IMR-90 (cell line): ENCODE results near the gene ATXN1. TPM values are rescaled to one million over a fixed set of nuclear protein-coding genes. Genes with fewer than 3 reads are reported as not detected.

Experiments
- ATAC-seq: fragments of 200-7000 bp; cut with Tn5 transposase; 2 replicates; pipeline ENCODE4 v1.9.1; 2020; ENCODE audit warnings: low read depth, mild to moderate bottlenecking, moderate library complexity
- BruUV-seq: library from RNA; stranded (reverse); fragments of 400-500 nt; replicated peaks from 2 replicates; lab custom pipeline; 2021; lab: Mats Ljungman, UMichigan
- CTCF ChIA-PET: fragments of 300-600 bp; formaldehyde crosslinking; extraction: SDS; loops from one replicate; lab custom pipeline; 2021; ENCODE audit warnings: antibody characterized with exemption; lab: Yijun Ruan, JAX
- POLR2A ChIA-PET: fragments of 300-600 bp; sonication (Branson Sonifier 250); formaldehyde crosslinking; loops from one replicate; lab custom pipeline; 2022; ENCODE audit warnings: antibody characterized with exemption; ENCODE audit not compliant: unreplicated experiment; lab: Charles Lee
- DNase-seq: peaks from one replicate; pipeline ENCODE4 v3.0.0; 2013
- H2AFZ ChIP-seq: replicated peaks from 2 replicates; pipeline ENCODE3; 2013; ENCODE audit warnings: low read length, mild to moderate bottlenecking; ENCODE audit not compliant: poor library complexity
- H2AK5ac ChIP-seq: 2 replicates; pipeline ENCODE4 v1.6.1; 2013; ENCODE audit warnings: low read depth, low read length, inconsistent platforms
- H2AK9ac ChIP-seq: replicated peaks from 2 replicates; pipeline ENCODE3; 2013; ENCODE audit warnings: mild to moderate bottlenecking, low read depth, low read length, moderate library complexity; ENCODE audit not compliant: poor library complexity
- H2BK120ac ChIP-seq: 2 replicates; pipeline ENCODE4 v1.6.1; 2013; ENCODE audit warnings: low read depth, low read length, inconsistent platforms
- H2BK15ac ChIP-seq: 3 replicates; pipeline ENCODE4 v1.6.1; 2013; ENCODE audit warnings: low read depth, low read length, inconsistent platforms
- H2BK20ac ChIP-seq: 2 replicates; pipeline ENCODE4 v1.6.1; 2013; ENCODE audit warnings: low read depth, mild to moderate bottlenecking, inconsistent platforms, low read length, moderate library complexity
- H2BK5ac ChIP-seq: 2 replicates; pipeline ENCODE4 v1.6.1; 2013; ENCODE audit warnings: mild to moderate bottlenecking, low read depth, low read length, inconsistent platforms; ENCODE audit not compliant: poor library complexity, severe bottlenecking
- H3K14ac ChIP-seq: replicated peaks from 2 replicates; pipeline ENCODE4 v1.6.1; 2013; ENCODE audit warnings: low read depth, low read length, inconsistent platforms
- H3K18ac ChIP-seq: 2 replicates; pipeline ENCODE4 v1.6.1; 2013; ENCODE audit warnings: low read depth, low read length, control low read depth
- H3K23ac ChIP-seq: 2 replicates; pipeline ENCODE4 v1.6.1; 2013; ENCODE audit warnings: low read depth, low read length, inconsistent platforms
- H3K27ac ChIP-seq: 2 replicates; pipeline ENCODE4 v1.5.1; 2013; ENCODE audit warnings: mild to moderate bottlenecking, control low read depth, low read length; ENCODE audit not compliant: insufficient read depth
- H3K27me3 ChIP-seq: 2 replicates; pipeline ENCODE4 v1.6.1; 2013; ENCODE audit warnings: low read length; ENCODE audit not compliant: control insufficient read depth, insufficient read depth
- H3K36me3 ChIP-seq: 2 replicates; pipeline ENCODE4 v1.6.1; 2013; ENCODE audit warnings: low read length, mixed read lengths; ENCODE audit not compliant: control insufficient read depth, insufficient read depth
- H3K4ac ChIP-seq: 2 replicates; pipeline ENCODE4 v1.6.1; 2013; ENCODE audit warnings: low read depth, low read length, inconsistent platforms
- H3K4me1 ChIP-seq: 2 replicates; pipeline ENCODE4 v1.6.1; 2013; ENCODE audit warnings: low read length, mixed read lengths; ENCODE audit not compliant: control insufficient read depth, insufficient read depth
- H3K4me2 ChIP-seq: 2 replicates; pipeline ENCODE4 v1.6.1; 2013; ENCODE audit warnings: low read depth, mild to moderate bottlenecking, control low read depth, low read length, moderate library complexity
- H3K4me3 ChIP-seq: 2 replicates; pipeline ENCODE4 v1.5.1; 2013; ENCODE audit warnings: low read depth, mild to moderate bottlenecking, control low read depth, low read length, moderate library complexity; ENCODE audit not compliant: insufficient read depth
- H3K56ac ChIP-seq: 2 replicates; pipeline ENCODE4 v1.6.1; 2013; ENCODE audit warnings: low read length, inconsistent platforms; ENCODE audit not compliant: insufficient read depth; ENCODE audit errors: extremely low read depth
- H3K79me1 ChIP-seq, 2 experiments: 2 replicates each; pipeline ENCODE4 v1.6.1; 2013; ENCODE audit warnings: low read length in 2 of 2, inconsistent platforms in 1 of 2, low read depth in 1 of 2
- H3K9ac ChIP-seq: 2 replicates; pipeline ENCODE4 v1.6.1; 2013; ENCODE audit warnings: low read depth, low read length, control low read depth
- H3K9me1 ChIP-seq: 2 replicates; pipeline ENCODE4 v1.6.1; 2013; ENCODE audit warnings: low read length, inconsistent platforms; ENCODE audit not compliant: insufficient read depth
- H3K9me3 ChIP-seq: 2 replicates; pipeline ENCODE4 v1.6.1; 2013; ENCODE audit warnings: low read length; ENCODE audit not compliant: control insufficient read depth, insufficient read depth
- H4K20me1 ChIP-seq: 2 replicates; pipeline ENCODE4 v1.6.1; 2013; ENCODE audit warnings: low read length, inconsistent platforms; ENCODE audit not compliant: insufficient read depth
- H4K5ac ChIP-seq: 2 replicates; pipeline ENCODE4 v1.6.1; 2013; ENCODE audit warnings: mild to moderate bottlenecking, low read depth, low read length, control low read depth
- H4K8ac ChIP-seq, 2 experiments: 2 replicates each; pipeline ENCODE4 v1.6.1; 2013; ENCODE audit warnings: low read depth in 2 of 2, low read length in 2 of 2, control low read depth in 1 of 2, inconsistent platforms in 1 of 2
- H4K91ac ChIP-seq: 2 replicates; pipeline ENCODE4 v1.6.1; 2013; ENCODE audit warnings: low read depth, low read length, inconsistent platforms; ENCODE audit not compliant: insufficient read depth
- BHLHE40 ChIP-seq: fragments of 150-350 bp; IDR thresholded peaks from 2 replicates; pipeline ENCODE4 v1.6.1; 2016; ENCODE audit warnings: mild to moderate bottlenecking, low read depth, low read length
- CEBPB ChIP-seq: IDR thresholded peaks from 2 replicates; pipeline ENCODE4 v1.6.1; 2012; ENCODE audit warnings: low read depth, low read length, improper control_type of control experiment
- CHD1 ChIP-seq: IDR thresholded peaks from 2 replicates; pipeline ENCODE4 v1.6.1; 2012; ENCODE audit warnings: low read depth, low read length, improper control_type of control experiment
- CTCF ChIP-seq: conservative IDR thresholded peaks from 2 replicates; pipeline ENCODE4 v1.5.1; 2012; ENCODE audit warnings: mild to moderate bottlenecking, low read depth, low read length, improper control_type of control experiment
- ELK1 ChIP-seq: fragments of 150-350 bp; IDR thresholded peaks from 2 replicates; pipeline ENCODE4 v1.6.1; 2016; ENCODE audit warnings: low read depth, mild to moderate bottlenecking, low read length, moderate library complexity, borderline replicate concordance
- FOS ChIP-seq: fragments of 150-350 bp; IDR thresholded peaks from 2 replicates; pipeline ENCODE4 v1.6.1; 2016; ENCODE audit warnings: low read depth, low read length
- MAFK ChIP-seq: IDR thresholded peaks from 2 replicates; pipeline ENCODE4 v1.6.1; 2012; ENCODE audit warnings: low read depth, low read length, improper control_type of control experiment
- MAZ ChIP-seq: IDR thresholded peaks from 2 replicates; pipeline ENCODE4 v1.6.1; 2012; ENCODE audit warnings: low read depth, mild to moderate bottlenecking, low read length, improper control_type of control experiment, moderate library complexity, borderline replicate concordance
- MXI1 ChIP-seq: IDR thresholded peaks from 2 replicates; pipeline ENCODE4 v1.6.1; 2012; ENCODE audit warnings: low read depth, mild to moderate bottlenecking, low read length, moderate library complexity, borderline replicate concordance
- NFE2L2 ChIP-seq: fragments of 150-350 bp; IDR thresholded peaks from 2 replicates; pipeline ENCODE4 v1.6.1; 2016; ENCODE audit warnings: low read depth, mild to moderate bottlenecking, low read length
- POLR2A ChIP-seq: IDR thresholded peaks from 2 replicates; pipeline ENCODE4 v1.6.1; 2012; ENCODE audit warnings: mild to moderate bottlenecking, low read depth, low read length
- RAD21 ChIP-seq: IDR thresholded peaks from 2 replicates; pipeline ENCODE4 v1.6.1; 2012; ENCODE audit warnings: low read length, improper control_type of control experiment
- RCOR1 ChIP-seq: IDR thresholded peaks from 2 replicates; pipeline ENCODE4 v1.6.1; 2012; ENCODE audit warnings: mild to moderate bottlenecking, low read length, improper control_type of control experiment; ENCODE audit not compliant: insufficient replicate concordance
- RFX5 ChIP-seq: IDR thresholded peaks from 2 replicates; pipeline ENCODE4 v1.8.0; 2012; ENCODE audit warnings: low read depth, mild to moderate bottlenecking, low read length, moderate library complexity
- SMC3 ChIP-seq: fragments of 150-350 bp; IDR thresholded peaks from 2 replicates; pipeline ENCODE4 v1.6.1; 2016; ENCODE audit warnings: low read depth, mild to moderate bottlenecking, antibody characterized with exemption, low read length, moderate library complexity
- USF2 ChIP-seq: fragments of 150-350 bp; IDR thresholded peaks from 2 replicates; pipeline ENCODE4 v1.6.1; 2017; ENCODE audit warnings: mild to moderate bottlenecking, antibody characterized with exemption, low read length, low read depth
- WGBS, 2 experiments: methylation state at CpG; one replicate each; pipeline versions ENCODE4 v1.1.5 to v1.1.7; 2013; ENCODE audit warnings: missing lambda C conversion rate in 2 of 2; ENCODE audit not compliant: insufficient read length in 1 of 2; ENCODE audit errors: extremely low coverage in 2 of 2; 5-methylcytosine and 5-hydroxymethylcytosine counted together
- dilution Hi-C: fragments of 300-500 bp; cut with HindIII; formaldehyde crosslinking; loops from one replicate; pipeline ENCODE4 v1.14.3; 2018; ENCODE audit warnings: low sequenced_read_pairs; ENCODE audit not compliant: unreplicated experiment
- in situ Hi-C: fragments of 300-500 bp; cut with MboI; formaldehyde crosslinking; loops from 3 replicates; pipeline ENCODE4 v1.14.3; 2019; ENCODE audit warnings: low sequenced_read_pairs, inconsistent platforms, mixed read lengths
- intact Hi-C: fragments of 100-400 bp; cut with micrococcal nuclease; formaldehyde crosslinking; loops from 2 replicates; pipeline ENCODE4 v1.10.0; 2022
- polyA plus RNA-seq, 3 experiments: library from polyadenylated mRNA; depleted of rRNA; stranded (reverse); fragments of >200 nt; gene quantifications; 2 replicates each; pipeline ENCODE4 v1.2.3, GENCODE V29; 2012; ENCODE audit warnings: low replicate concordance in 1 of 3
- total RNA-seq: library from RNA; depleted of rRNA; stranded (reverse); fragments of >200 nt; gene quantifications from 2 replicates; pipeline ENCODE4 v1.2.3, GENCODE V29; 2012

ATXN1 gene
- total and polyA plus RNA-seq, 2 of the 4 experiments (the other 2 are of a cell fraction) = 7.3 to 11.1 TPM

GRCh38 chr6:16475494-16475781 lies 285.8 kb downstream of the ATXN1 start:
- Histone ChIP-seq H3K9ac (no peak overlapping the region), H3K9me3 (peaks cover 5% of the 10 kb centered on the region), H2AFZ (no peak overlapping the region), H3K14ac (no peak overlapping the region), H3K9me1 (peaks cover 17% of the 10 kb centered on the region), H4K8ac (no peak overlapping the region), H3K4me1 (peaks cover 23% of the 10 kb centered on the region), H3K79me1 (peaks cover 10 to 26% of the 10 kb centered on the region in 2 experiments), H2BK15ac (0 out of 3 replicates have a peak overlapping the region, but pooled peaks have one; percentile 22), H2BK120ac (no peak overlapping the region), H4K5ac (no peak overlapping the region), H2BK5ac (no peak overlapping the region), H3K23ac (no peak overlapping the region), H3K4ac (no peak overlapping the region), H3K4me2 (no peak overlapping the region), H2AK5ac (no peak overlapping the region), H3K4me3 (no peak overlapping the region), H4K91ac (no peak overlapping the region), H3K27me3 (no peaks in the 10 kb centered on the region), H4K20me1 (no peaks in the 10 kb centered on the region), H3K27ac (no peak overlapping the region), H3K56ac (no peak overlapping the region), H2AK9ac (no peak overlapping the region), H2BK20ac (no peak overlapping the region; the same call in 1 of the 2 replicates), H3K36me3 (peaks cover 6% of the 10 kb centered on the region; the same call in 1 of the 2 replicates), H3K18ac (peak overlapping the region; percentile 55; the same call in 1 of the 2 replicates)
- DNase-seq (no peak), ATAC-seq (no peak)
- WGBS, 2 experiments = no CpG with 5 or more reads among the region's 1 CpG
- TF ChIP-seq MAFK = no peak
- TF ChIP-seq SMC3 = no peak
- TF ChIP-seq USF2 = no peak
- TF ChIP-seq RFX5 = no peak
- no peak for TF ChIP-seq MXI1
- no peak for TF ChIP-seq CEBPB
- TF ChIP-seq FOS = no peak
- no peak for TF ChIP-seq MAZ
- no peak for TF ChIP-seq NFE2L2
- no peak for TF ChIP-seq BHLHE40
- TF ChIP-seq ELK1 = no peak
- no peak for TF ChIP-seq POLR2A
- no peak for TF ChIP-seq RCOR1
- no peak for TF ChIP-seq RAD21
- no peak for TF ChIP-seq CTCF
- TF ChIP-seq CHD1 = no peak
- ChIA-PET POLR2A (no interaction called here), CTCF (no interaction called here)
- no TSS peak for BruUV-seq
- dilution Hi-C loops = no loop called here
- intact Hi-C loops = no loop called here
- in situ Hi-C loops = no loop called here
